ENCODE measurements around the gene SLCO2B1.

SLCO2B1 gene

DNA sequence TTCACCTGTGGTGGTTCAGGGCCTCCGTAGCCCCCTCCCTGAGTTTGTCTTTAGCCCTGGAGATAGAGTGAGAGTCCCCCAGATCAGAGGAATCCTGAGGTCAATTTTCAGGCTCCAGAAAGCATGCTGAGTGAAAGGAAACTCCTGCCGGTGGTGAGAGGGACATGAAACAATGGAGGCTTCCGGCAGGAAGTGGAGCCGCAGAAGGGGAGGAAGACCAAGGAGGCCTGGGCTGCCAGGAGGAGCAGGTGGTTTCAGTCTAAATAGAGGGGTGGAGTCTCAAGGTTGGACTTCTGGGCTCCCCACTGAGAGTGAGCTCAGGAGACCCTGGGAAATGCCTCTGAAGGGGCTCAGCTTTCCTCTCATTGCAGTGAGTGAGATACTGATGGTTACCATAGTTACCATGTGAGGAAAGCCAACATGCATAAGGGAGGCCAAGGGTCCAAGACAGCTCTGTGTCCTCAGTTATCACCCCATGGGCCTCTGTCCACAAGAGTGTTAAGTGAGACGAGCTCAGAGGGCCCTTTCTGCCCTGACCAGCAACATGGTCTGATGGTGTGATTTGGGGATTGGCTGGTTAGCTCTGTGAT lies 10.7 kb downstream of the SLCO2B1 start:
- no peak for DNase-seq (ENCODE audit: low read depth)

DNA sequence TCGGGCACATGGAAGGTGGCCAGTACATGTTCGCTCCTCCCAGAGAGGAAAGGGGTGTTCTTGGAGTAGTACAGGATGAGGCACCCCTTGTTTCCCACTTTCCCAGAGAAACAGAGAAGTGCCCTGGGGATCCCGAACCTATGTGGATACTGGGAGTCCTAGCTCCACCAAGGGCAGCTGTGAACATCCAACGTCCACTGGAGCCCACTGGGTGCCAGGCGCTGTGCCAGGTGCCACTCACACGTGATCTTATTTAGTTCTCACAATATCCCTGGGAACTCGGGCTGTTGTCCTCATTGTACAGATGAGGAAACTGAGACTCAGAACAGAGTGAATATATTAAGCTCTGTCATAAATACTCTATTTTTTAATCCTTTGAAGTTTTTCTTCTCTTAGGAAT lies 12.0 kb downstream of the SLCO2B1 start:
- DNase-seq (ENCODE audit: low read depth), result no peak

DNA sequence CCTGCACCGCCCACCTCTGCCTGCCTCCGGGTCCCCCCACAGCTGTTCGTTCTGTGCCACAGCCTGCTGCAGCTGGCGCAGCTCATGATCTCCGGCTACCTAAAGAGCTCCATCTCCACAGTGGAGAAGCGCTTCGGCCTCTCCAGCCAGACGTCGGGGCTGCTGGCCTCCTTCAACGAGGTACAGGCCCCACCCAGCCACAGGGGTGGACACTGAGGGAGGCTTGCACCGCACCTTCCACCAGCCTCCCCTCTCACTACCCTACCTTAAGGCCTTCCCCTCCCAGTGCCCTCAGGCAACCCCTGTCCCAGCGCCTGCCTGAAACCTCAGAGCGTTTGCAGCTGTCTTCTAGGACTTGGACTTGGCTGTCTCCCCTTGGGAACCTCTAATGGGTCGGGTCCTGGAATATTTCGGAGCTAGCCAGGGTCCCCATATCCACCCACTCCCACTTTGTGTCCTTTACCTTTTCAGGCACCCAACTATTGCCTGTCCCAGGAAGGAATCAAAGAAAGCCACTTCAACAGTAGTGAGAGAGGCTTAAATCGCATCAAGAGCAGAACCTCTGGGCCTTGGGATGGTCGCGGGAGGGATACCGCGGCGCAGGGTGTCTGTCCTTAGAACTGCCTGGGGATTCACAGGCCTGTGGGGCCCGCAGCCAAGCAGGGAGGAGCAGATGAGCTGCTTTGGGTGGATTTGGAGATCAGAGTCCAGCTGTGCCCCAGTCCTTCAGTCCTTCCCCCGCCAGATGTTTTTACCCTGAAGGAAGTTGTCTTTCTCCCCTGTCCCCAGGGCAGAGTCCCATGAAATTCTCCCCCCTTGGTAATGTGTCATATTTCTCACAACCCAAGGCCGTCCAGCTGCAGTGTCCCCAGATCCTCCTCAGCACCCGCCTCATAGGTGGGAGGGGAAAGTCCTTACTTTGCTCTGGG lies 13.3 kb downstream of the SLCO2B1 start:
- no peak for DNase-seq (ENCODE audit: low read depth)

DNA sequence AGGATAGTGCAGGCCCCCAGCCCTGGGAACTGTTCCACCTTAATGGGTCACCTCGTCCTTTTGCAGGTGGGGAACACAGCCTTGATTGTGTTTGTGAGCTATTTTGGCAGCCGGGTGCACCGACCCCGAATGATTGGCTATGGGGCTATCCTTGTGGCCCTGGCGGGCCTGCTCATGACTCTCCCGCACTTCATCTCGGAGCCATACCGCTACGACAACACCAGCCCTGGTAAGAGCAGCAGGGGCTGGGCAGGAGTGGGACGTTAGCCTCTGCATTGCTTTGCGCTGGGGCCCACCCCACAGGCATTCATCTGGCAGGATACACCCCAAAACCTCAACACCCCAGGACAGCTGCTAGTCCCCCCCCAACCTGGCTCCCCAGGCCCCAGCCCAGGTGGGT lies 14.8 kb downstream of the SLCO2B1 start:
- DNase-seq (ENCODE audit: low read depth), result no peak

DNA sequence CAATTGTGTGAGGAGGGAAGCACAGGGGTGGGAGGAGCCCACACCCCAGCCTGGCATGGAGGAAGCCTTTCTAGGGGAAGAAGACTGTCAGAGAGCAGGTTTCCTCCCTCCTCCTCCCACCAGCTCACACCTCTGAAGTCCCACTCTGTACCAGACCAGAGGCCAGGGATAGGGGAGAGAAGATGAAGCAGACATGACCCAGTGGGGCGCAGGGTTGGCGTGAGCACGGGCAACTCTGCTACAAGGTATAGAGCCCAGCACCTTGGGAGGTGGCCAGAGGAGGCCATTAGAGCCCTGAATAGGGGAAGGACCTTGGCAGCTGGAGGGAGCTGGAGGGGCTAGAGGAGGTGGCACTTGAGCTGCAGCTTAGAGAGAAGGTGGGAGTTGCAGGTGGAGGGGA lies 15.9 kb downstream of the SLCO2B1 start:
- no peak for DNase-seq (ENCODE audit: low read depth)

DNA sequence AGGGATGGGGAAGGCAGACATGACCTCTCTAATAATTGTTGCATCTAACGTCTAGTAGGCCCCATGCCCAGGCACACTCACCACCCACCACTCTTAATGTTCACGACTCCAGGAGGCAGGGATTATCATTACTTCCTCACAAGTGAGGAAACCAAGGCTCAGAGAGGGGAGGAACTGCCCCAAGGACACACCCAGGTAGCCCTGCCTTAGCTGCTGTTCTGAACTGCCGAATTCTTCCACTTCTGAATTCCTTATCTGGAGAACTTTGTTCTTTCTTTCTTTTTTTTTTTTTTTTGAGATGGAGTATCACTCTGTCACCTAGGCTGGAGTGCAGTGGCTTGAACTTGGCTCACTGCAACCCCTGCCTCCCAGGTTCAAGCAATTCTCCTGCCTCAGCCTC lies 16.7 kb downstream of the SLCO2B1 start:
- no peak for DNase-seq (ENCODE audit: low read depth)

DNA sequence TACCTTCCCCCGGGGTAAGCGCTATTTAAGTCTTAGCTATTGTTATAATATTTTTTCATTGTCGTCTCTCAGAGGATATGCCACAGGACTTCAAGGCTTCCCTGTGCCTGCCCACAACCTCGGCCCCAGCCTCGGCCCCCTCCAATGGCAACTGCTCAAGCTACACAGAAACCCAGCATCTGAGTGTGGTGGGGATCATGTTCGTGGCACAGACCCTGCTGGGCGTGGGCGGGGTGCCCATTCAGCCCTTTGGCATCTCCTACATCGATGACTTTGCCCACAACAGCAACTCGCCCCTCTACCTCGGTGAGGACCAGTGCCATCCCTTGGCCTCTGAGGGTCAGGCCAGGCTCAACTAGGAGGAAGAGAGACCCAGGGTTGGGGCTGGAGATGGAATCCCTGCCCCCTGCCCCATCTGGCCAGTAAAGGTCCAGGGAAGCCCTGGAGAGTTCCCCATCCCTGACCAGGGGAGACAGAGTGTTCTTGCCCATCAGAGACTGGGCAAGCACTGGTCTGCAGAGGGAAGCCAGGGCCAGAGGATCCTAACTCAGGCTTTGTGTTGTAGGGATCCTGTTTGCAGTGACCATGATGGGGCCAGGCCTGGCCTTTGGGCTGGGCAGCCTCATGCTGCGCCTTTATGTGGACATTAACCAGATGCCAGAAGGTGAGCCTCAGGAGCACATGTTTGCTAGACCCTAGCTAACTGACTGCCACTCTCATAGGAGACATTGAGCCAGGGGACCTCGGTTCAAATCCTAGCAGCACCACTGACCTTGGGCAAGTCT lies 18.4 kb downstream of the SLCO2B1 start:
- DNase-seq (ENCODE audit: low read depth), result no peak

DNA sequence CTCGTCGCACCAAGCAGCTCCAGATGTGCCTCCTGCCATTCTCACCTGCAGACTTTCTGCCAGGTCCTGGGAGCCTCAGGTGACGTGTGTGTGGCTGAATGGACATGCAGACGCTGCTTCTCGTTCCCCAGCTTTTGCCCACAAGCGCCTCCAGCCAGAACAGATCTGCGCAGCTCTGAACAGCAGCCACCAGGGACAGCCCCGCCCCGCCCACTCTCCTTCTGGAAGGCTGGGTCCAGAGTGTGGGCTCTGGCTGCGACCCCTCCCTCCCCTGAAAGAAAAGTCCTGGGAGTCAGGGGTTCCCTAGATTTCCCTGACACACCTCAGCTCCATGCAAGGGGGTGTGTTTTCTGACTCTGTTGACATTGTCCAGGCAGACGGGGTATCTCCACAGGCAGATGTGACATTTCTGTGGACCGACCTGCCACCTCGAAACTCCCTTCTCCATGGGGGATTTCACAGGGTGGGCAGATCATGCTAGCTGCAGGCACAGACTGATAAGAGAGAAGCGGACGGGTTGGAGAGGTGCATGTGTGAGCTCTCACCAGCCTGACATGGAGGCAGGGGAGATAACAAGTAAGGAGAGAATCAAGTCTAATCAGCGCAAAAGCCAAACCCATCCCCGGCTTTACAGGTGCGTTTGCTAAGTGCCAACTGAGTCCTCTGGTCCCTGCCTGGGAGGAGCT lies 19.8 kb downstream of the SLCO2B1 start:
- DNase-seq (ENCODE audit: low read depth), result no peak

DNA sequence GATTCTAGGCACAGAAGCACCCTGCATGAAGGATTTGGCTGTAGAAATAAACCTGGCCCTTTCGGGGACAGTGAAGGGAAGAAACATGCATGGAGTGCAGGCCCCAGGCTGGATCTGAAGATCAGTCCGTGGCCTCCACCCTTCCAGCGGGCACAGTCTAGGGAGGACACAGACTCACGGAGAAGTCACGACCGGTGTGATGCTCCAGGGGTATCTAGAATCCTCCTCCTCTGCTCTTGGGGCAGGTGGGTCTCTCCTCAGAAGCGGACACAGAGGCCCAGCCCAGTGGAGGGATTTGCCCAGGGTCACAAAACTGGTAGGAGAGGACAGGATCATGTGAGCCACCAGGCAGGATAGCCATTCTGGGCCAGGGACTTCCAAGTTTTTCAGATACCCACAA lies 22.4 kb downstream of the SLCO2B1 start:
- no peak for DNase-seq (ENCODE audit: low read depth)

DNA sequence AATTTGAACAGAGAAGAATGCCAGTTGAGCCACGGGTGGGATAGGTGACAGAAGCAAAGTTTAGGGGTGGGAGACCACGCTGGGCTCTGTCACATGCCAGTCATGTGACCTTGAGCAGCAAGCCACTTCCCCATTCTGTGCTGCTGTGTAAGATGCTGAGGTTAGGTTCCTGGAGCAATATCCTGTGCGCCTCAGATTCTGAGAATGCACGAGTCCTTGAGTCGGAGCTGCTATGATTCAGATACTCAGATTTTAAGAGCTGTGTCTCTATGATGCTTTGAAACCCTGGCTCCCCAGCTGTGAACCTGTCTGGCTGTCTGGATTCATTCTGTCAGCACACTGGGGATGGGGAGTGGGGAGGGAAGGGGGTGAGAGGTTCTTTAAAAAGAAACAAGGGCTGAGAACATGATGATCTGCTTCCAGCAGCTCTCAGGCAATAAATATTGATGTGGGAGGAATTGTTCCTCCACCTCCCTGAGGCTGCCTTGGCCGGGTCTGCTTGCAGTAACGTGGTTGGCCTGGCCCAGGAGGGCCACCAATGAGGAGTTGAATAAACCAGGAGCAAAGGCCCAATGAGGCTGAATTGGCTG lies 24.0 kb downstream of the SLCO2B1 start:
- DNase-seq (ENCODE audit: low read depth), result peak; percentile 5

DNA sequence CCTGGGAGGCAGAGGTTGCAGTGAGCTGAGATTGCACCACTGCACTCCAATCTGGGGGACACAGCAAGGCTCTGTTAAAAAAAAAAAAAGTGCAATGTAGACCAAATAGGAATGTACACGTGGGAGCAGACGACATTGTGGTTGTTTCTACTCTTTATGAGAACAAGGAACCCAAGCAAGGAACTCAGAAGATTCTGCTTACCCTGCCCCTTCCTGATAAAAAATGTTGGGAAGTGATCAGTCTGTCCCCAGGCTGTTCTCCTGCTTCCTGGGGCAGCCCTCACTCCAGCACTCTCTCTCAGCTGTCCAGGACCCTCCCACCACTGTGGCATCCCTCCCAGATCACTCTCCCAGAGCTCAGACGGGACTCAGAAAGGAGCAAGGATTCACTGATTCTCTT lies 31.8 kb downstream of the SLCO2B1 start:
- DNase-seq (ENCODE audit: low read depth), result no peak

DNA sequence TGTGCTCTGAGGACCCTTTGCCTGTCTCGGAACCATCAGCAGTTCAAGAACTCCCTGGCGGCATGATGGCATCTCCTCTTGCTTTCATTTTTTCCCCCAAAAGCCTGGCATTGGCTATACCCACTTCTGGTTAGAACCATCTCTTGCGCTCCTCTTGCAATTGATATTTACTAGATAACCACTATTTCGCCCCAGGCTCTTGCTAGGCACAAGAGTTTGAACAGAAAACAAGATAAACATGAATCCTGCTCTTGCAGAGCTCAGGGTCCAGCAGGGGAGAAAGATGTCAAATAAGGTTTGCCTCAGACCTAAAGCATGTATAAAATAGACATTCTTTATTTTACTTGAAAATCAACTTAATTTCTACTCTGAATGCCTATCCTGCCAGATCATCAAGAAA lies 33.1 kb downstream of the SLCO2B1 start:
- DNase-seq (ENCODE audit: low read depth), result no peak

DNA sequence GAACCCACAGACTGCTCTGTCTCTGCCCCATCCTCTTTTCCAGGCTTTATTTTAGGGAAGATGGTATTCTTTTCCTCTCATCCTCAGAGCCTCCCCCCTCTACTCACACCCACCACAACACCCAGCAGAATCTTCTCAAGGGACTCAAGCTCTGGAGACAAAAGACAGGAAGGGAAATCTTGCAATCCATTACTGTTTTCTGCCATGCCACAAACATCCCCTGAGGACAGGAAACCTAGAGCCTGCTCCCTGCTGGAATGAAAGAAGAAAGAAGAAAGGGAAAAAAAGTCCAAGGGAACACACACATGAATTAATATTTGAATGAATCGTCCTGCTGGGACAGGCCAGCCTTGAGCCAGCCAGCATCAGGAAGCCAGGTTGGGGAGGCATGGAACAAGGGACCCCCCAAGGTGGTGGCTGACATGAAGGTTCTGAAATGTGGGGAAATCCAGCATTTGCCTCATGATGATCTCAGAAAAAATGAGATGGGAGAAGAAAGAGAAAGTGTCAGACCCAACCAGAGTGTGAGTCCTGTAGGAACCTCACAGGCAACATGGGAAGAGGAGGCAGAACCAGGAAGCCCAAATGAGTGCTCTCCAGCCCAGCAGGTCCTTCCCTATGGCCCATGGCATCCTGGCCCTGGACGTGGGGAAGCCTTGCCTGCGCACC lies 34.0 kb downstream of the SLCO2B1 start:
- DNase-seq (ENCODE audit: low read depth), result no peak

DNA sequence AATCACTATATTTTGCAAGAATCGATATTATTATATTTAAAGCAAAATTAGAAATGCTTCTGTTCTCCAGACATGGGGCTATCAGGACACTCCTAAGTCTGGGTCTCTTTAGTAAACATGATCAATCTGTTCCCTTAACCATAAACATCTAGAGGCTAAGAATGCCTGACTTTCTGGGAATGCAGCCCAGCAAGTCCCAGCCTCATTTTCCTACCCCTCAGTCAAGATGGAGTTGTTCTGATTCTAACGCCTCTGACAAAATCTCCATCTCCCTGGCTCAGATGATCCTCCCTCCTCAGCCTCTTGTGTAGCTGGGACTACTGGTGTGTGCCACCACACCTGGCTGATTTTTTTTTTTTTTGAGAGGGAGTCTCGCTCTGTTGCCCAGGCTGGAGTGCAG lies 35.0 kb downstream of the SLCO2B1 start:
- no peak for DNase-seq (ENCODE audit: low read depth)

DNA sequence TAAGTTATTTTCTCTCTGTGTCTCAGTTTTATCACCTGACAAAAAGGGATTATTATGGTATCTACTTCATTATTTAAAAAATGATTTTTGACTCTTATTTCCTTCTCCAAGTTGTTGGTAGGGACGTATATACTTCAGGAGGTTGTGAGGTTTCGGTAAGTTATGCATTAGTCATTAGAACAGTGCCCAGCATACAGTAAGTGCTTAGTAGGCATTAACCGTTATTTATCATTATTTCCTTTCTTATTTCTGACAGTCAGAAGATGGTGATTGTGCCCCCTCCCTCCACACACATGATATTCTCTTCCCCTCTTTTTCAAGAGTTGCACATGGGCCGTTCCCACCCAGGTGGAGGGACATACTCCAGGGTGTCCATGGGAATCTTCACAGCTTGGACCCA lies 36.1 kb downstream of the SLCO2B1 start:
- no peak for DNase-seq (ENCODE audit: low read depth)

DNA sequence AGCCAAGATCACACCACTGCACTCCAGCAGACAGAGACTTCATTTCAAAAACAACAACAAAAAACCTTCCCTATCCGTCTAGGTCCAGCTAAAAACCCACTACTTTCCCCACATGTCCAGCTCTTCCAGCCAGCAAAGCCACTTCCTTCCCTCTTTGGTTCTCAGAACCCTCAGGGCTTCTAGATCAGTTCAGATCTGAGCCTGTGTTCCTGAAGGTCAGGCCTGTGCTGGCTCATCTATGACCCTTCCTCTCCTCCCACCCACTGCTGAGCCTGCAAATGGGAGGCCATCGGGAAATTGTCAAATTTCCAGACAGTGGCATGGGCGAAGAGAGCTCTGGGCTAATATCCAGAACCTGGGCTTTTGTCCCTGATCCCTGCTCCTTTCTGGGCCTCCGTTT lies 37.8 kb downstream of the SLCO2B1 start:
- no peak for DNase-seq (ENCODE audit: low read depth)

DNA sequence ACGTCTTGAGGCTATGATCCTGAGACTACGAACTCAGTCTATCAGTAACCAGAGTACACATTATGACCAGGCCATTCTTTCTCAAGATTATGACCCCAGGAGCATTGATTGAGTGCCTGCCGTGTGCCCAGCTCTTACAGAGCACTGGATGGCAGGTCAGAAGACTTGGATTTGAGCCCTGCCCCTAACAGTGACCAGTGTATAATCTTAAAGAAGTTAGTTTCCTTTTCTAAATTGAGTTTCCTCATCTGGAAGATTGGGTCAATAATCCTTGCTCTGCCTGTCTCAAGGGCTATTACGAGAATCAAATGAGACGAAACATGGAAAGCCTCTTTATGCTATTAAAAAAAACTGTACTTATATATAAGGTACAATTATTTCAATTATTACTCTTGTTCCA lies 38.2 kb downstream of the SLCO2B1 start:
- no peak for DNase-seq (ENCODE audit: low read depth)

DNA sequence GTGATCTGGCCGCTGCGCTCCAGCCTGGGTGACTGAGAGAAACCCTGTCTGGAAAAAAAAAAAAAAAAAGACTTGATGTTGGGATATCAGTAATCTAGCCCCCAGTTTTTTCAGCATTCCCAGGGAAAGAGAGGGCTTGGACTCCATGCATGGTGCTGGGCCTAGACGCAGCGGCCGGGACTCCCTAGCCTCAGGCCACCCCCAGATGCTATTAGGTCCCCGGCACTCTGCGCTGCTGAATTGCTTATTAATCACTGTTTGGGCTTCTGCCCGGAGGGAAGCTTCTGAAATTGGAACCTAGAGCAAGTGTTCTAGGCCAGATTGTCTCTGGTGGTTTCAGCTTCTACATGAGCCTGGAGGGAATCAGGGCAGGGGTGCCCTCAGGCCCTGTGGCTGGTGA lies 39.0 kb downstream of the SLCO2B1 start:
- DNase-seq (ENCODE audit: low read depth), result no peak

DNA sequence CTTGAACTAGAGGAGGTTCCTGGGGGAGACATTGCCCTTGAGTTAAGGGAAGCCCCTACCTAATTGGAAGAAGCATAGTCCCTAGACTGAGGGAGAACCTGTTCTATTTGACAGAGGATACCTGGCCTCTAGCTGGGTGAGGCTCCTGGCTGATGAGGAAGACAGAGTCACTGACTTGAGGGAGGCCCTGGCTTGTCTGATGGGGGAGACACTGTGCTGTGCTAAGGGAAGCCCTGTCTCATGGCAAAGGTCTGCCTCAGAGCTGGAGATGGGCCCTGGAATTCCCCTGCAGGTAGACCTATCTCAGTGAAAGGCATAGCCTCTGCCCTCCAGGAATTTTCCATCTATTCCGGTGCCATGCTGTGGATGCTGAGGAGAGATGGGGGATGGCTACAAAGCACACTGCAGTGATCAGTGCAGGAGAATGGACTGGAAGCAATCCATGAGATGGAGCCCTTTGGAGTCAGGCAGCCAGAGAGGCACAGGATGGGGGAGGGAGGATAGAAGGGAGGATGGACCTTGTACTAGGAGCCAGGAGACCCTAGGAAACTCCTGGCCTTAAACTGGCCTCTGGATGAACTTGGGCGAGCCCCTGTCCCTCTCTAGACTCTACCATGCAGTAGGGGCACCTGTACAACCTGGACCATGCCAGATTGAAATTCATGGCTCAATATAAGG lies 39.9 kb downstream of the SLCO2B1 start:
- no peak for DNase-seq (ENCODE audit: low read depth)

DNA sequence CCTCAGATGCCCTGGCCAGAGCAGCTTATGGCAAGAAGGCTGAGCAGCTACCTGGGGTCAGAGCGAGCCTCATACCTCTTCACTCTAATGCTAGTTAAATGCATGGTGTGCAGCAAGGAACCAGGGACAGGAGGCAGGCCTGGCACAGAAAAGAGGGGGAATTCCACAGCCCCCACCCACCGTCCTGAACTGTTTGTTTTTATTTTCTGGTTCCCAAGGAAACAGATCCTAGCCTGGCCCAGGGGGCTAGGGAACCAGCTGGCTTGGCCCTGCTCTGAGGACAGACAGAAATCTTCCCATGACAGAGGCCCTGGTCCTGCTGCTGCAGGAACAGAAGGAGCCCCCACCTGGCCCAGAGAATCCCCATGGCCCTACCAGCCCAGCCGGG lies 40.4 kb downstream of the SLCO2B1 start:
- DNase-seq (ENCODE audit: low read depth), result no peak

DNA sequence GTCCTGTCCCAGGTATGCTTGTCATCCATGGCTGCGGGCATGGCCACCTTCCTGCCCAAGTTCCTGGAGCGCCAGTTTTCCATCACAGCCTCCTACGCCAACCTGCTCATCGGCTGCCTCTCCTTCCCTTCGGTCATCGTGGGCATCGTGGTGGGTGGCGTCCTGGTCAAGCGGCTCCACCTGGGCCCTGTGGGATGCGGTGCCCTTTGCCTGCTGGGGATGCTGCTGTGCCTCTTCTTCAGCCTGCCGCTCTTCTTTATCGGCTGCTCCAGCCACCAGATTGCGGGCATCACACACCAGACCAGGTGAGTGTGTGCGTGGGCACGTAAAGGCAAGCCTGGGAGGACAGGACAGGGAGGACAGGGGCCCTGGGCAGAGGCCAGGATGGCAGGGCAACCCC lies 42.4 kb downstream of the SLCO2B1 start:
- DNase-seq (ENCODE audit: low read depth), result no peak
